ENCODE measurements around the gene SH3RF2. TPM values are rescaled to one million over a fixed set of nuclear protein-coding genes. Genes with fewer than 3 reads are reported as not detected.

SH3RF2 gene
- total RNA-seq, 2 donors from 2014 or later, result 2.6 to 3.2 TPM

DNA sequence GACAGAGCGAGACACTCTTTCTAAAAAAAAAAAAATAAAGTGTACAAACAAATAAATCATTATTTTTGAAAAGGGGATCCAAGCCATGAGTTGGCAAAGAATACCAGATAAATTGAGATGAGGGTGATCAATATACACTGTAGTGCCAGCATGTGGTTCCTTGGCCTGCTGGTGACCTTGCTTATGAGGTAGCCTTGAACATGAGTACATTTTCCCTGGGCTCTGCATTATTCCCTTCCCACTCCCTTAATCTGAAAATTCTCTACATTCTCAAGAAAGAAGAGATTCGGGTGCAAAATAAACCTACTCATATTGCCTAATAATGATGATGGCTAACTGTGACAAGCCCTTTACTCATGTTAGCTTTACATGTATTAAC is 33.3 kb downstream of the SH3RF2 start:
- TF ChIP-seq, protein P1, sequence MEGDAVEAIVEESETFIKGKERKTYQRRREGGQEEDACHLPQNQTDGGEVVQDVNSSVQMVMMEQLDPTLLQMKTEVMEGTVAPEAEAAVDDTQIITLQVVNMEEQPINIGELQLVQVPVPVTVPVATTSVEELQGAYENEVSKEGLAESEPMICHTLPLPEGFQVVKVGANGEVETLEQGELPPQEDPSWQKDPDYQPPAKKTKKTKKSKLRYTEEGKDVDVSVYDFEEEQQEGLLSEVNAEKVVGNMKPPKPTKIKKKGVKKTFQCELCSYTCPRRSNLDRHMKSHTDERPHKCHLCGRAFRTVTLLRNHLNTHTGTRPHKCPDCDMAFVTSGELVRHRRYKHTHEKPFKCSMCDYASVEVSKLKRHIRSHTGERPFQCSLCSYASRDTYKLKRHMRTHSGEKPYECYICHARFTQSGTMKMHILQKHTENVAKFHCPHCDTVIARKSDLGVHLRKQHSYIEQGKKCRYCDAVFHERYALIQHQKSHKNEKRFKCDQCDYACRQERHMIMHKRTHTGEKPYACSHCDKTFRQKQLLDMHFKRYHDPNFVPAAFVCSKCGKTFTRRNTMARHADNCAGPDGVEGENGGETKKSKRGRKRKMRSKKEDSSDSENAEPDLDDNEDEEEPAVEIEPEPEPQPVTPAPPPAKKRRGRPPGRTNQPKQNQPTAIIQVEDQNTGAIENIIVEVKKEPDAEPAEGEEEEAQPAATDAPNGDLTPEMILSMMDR (conservative IDR thresholded peaks at IDR 0.05), result no peak
- no peak overlapping the region for H3K27ac ChIP-seq (ENCODE audit: low read depth, low read length)
- WGBS, 2 experiments (ENCODE audit: insufficient coverage in 1 of 2, insufficient read length in 1 of 2), result 88% methylated on average over 2 of the region's 2 CpGs; no CpG with 5 or more reads in 1 of the 2 experiments
- no peak overlapping the region for H3K9ac ChIP-seq (ENCODE audit: extremely low read depth, low read length, poor library complexity, severe bottlenecking)
- no peak for DNase-seq
- no peak overlapping the region for H3K4me3 ChIP-seq (ENCODE audit: low read length)
- peaks cover 12% of the 10 kb centered on the region for H3K9me3 ChIP-seq (ENCODE audit: control insufficient read depth, low read length)
- Mint-ChIP-seq H3K9me3 (peaks cover 7% of the 10 kb centered on the region), H3K27ac (no peak overlapping the region), H3K4me3 (no peak overlapping the region), H3K4me1 (peaks cover 19% of the 10 kb centered on the region), H3K27me3 (ENCODE audit: insufficient read depth) (no peaks in the 10 kb centered on the region), H3K36me3 (ENCODE audit: low read depth) (no peaks in the 10 kb centered on the region)
- no peaks in the 10 kb centered on the region for H3K36me3 ChIP-seq (ENCODE audit: control insufficient read depth, insufficient read depth, low read length)
- H3K27me3 ChIP-seq (ENCODE audit: control insufficient read depth, insufficient read depth, low read length, poor library complexity, severe bottlenecking), result no peaks in the 10 kb centered on the region
- no peaks in the 10 kb centered on the region for H3K4me1 ChIP-seq (ENCODE audit: control insufficient read depth, insufficient read depth, low read length)

DNA sequence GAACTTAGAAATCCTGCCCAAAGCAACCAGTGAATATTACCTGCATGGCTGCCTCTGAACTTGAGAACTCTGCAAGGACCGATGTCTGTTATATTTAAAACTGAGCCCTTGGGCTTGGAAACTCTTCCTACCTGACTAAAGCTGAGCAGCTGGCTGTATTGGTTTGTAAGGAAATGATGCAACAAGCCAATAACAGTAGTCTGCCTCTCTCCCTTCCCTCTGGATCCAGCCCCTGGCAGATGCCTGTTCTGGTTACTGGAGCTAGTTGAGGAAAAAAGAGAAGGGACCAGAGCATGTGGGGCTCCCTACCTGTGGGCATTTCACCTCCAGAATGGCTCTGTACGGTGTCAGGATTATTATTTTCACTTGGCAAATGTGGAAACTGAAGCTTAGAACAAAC is 34.7 kb downstream of the SH3RF2 start:
- Mint-ChIP-seq H3K27me3 (ENCODE audit: insufficient read depth) (no peaks in the 10 kb centered on the region), H3K36me3 (ENCODE audit: low read depth) (no peaks in the 10 kb centered on the region), H3K9me3 (peaks cover 7% of the 10 kb centered on the region), H3K4me1 (peaks cover 21% of the 10 kb centered on the region), H3K4me3 (no peak overlapping the region), H3K27ac (no peak overlapping the region)
- peaks cover 9% of the 10 kb centered on the region for H3K4me1 ChIP-seq (ENCODE audit: control insufficient read depth, insufficient read depth, low read length)
- peaks cover 12% of the 10 kb centered on the region for H3K9me3 ChIP-seq (ENCODE audit: control insufficient read depth, low read length)
- H3K27me3 ChIP-seq (ENCODE audit: control insufficient read depth, insufficient read depth, low read length, poor library complexity, severe bottlenecking), result no peaks in the 10 kb centered on the region
- no peak overlapping the region for H3K27ac ChIP-seq (ENCODE audit: low read depth, low read length)
- H3K9ac ChIP-seq (ENCODE audit: extremely low read depth, low read length, poor library complexity, severe bottlenecking), result no peak overlapping the region
- TF ChIP-seq, protein P1 (conservative IDR thresholded peaks at IDR 0.05), result no peak
- no peak overlapping the region for H3K4me3 ChIP-seq (ENCODE audit: low read length)
- H3K36me3 ChIP-seq (ENCODE audit: control insufficient read depth, insufficient read depth, low read length), result no peaks in the 10 kb centered on the region
- DNase-seq, result no peak
- 92 to 100% methylated on average over 2 of the region's 2 CpGs for WGBS, 2 experiments (ENCODE audit: insufficient coverage in 1 of 2, insufficient read length in 1 of 2)

DNA sequence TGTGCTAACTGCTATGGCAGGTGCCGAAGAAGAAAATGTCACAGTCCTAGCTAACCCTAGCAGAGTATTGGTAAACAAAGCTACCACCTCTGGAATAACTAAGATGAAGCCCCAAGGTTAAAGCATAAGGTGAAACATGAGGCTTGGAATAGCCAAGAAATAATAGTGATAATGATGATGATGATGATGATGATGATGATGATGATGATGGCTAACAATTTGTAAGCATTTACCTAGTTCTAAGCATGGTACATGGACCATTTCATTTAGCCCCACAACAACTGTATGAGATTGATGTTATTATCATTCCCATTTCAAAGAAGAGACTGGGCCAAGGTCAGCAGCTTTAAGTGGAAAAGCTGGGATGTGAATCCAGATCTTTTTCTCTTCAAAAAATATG is 35.3 kb downstream of the SH3RF2 start:
- Histone ChIP-seq H3K27ac (ENCODE audit: low read depth, low read length) (no peak overlapping the region), H3K4me1 (ENCODE audit: control insufficient read depth, insufficient read depth, low read length) (peaks cover 13% of the 10 kb centered on the region)
- WGBS, 2 experiments (ENCODE audit: insufficient coverage in 1 of 2, insufficient read length in 1 of 2), result 88 to 92% methylated on average over 1 of the region's 1 CpG

More for the DNA sequence above, 35.3 kb downstream of the SH3RF2 start:
- Mint-ChIP-seq H3K36me3 (ENCODE audit: low read depth) (no peaks in the 10 kb centered on the region), H3K9me3 (peaks cover 7% of the 10 kb centered on the region), H3K27me3 (ENCODE audit: insufficient read depth) (no peaks in the 10 kb centered on the region), H3K4me3 (no peak overlapping the region), H3K27ac (no peak overlapping the region), H3K4me1 (peaks cover 26% of the 10 kb centered on the region)
- TF ChIP-seq, protein P1 (conservative IDR thresholded peaks at IDR 0.05), result no peak
- no peak for DNase-seq
- Histone ChIP-seq H3K9me3 (ENCODE audit: control insufficient read depth, low read length) (peaks cover 12% of the 10 kb centered on the region), H3K36me3 (ENCODE audit: control insufficient read depth, insufficient read depth, low read length) (no peaks in the 10 kb centered on the region), H3K4me3 (ENCODE audit: low read length) (no peak overlapping the region), H3K27me3 (ENCODE audit: control insufficient read depth, insufficient read depth, low read length, poor library complexity, severe bottlenecking) (no peaks in the 10 kb centered on the region), H3K9ac (ENCODE audit: extremely low read depth, low read length, poor library complexity, severe bottlenecking) (no peak overlapping the region)

Data from endodermal cell (in vitro differentiated cells).